ENCODE data around the gene YBEY.

DNA sequence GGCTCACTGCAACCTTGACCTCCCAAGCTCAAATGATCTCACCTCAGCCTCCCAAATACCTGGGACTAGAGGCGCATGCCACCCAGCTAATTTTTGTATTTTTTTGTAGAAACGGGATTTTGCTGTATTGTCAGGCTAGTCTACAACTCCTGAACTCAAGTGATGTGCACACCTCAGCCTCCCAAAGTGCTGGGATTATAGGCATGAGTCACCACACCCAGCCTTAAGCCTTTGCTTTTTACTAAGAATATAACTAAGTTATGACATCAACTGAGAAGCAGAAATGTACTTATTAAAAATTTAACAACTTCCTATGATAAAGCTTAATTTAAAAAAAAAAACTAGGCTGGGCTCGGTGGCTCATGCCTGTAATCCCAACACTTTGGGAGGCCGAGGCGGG lies 48.7 kb upstream of the YBEY start:
- TF ChIP-seq CTCF (IDR thresholded peaks at IDR 0.05; ENCODE audit: insufficient read depth, low read depth, low read length) = no peak
- TF ChIP-seq EZH2 (IDR thresholded peaks at IDR 0.05; ENCODE audit: insufficient read depth, low read length) = no peak
